Hypothalamus (tissue), 51 donors: ENCODE data around the gene SKAP1.

Experiments
- DNase-seq, 51 donors: peaks; one replicate each; lab custom pipeline; 2025; lab: John Stamatoyannopoulos, UW

The SKAP1 gene

DNA sequence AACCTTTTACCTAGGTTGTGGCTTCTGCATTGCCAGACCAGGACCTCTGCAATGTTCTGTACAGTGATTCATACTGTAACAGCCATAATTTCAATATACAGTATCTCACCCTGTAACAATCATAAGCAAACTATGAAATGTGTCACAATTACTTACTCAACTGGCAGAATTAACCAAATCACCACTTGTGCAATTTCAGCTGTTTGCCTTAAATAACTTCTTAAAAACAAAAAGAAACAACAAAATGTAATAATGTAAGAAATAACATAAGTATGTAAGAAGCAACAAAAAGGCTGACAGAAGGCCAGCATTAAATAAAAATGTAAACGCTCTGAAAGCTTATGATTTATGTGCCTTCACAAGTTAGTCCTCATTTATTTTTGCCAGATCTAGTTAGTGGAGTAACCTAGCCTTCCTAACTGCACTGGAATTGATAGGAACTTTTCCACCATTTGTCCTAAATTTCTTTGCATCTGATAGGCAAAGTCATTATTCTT, 96.9 kb downstream of the SKAP1 start:
- no peak for DNase-seq

DNA sequence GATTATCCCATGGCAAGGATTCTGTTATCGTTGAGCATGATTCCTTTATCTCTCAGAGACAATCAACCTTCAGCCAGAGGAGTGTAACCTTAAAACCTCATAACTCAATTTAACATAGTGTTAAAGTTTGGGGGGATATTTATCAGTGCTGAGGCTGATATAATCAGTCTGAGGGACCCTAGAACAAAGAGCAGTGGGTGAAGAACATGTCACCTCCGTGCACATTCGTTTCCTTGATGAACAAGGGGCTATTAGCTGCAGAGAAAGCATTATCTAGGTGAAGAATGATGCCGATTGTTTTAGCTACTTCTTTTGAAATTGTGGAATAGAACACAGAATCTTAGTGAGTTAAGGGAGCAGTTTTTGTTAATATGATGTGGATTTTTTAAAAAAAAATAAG, 99.1 kb downstream of the SKAP1 start:
- no peak for DNase-seq

DNA sequence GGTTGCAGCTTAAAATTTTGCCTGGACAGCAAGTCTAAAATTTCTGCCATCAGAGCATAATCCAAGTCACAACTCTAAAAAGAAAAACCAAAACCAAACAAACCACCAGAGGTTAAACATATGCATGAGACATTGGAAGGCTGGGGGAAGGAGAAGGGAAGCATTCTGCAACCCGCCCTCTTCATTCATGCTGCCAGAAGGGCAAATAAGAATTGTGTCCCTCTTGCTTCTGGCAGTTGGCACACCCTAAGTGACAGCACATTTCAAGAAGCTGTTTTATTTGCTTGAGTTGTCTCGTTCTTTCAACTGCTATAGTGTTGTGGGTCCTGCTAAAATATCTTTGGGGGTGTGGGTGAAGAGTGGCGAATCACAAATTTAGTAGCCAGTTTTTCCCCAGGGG, 99.6 kb downstream of the SKAP1 start:
- DNase-seq, result no peak

DNA sequence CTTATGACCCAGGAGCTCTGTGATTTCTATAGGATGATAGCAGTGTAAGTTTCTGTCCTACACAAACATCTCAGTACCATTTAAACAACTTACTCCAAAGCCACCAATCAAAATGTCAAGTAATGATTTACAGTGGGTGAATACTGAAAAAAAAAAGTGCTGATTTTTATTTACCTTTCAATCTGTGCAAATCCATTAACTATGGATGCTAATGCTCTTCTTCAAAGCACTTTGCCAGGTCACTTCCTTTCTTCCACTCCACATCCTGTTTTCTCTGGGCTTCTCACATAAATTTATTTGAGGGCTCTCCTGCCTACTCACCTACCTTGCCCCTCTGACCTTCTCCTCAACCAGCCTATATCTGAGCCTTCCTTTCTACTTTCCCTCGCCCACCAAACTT, 101.6 kb downstream of the SKAP1 start:
- DNase-seq, result no peak

DNA sequence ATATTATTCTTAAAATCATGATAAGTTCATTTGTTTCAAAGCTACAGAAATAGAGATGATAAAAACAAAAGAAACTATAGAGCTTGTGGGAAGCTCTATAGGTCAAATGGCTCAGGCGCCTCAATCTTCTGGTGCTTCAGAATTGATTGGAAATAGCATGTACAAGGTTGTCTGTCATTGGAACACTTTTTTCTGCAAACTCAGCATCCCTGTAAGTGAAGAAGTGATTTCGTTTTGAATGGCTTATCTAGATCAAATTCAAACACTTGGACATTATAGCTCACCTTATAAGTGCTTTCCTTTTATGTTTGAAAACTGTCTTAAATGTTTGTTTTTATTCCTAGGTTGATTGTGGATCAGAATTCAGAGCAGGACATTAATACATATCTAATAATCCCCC, 103.7 kb downstream of the SKAP1 start:
- DNase-seq, result no peak

DNA sequence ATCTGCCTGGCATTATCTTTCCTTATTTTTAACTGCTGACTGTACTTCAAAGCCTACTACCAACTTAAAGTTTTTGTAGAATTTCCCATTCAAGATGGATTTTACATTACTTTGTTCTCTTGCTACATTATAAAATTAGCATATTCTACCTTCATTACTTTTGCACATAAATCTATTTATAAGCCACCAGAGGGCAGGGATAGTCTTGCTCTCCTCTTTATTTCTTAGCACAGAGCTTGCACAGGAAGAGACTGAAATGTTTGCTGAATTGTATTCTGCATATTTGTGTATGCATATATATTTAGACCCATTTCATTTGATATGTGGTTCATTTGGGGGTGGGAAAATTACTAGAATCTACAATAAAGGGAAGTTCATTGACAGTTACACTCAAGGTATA, 108.0 kb downstream of the SKAP1 start:
- DNase-seq, result no peak

DNA sequence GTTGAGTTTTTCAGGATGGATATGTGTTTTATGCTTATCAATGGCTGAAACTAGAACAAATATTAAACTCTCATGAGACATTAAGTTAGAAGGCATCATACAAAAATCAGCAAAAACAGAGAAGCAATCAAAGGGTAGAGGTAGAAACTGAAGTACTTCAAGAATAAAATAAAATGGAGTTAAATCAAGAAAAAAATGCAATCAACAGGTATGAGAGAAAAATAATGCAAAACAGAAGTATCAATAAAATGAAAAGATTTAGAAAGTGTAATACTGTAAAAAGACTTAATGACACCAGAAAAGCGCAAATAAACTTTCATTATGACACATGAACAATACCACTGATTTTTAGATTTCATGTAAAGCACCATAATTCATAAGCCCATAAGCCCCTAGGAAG, 112.3 kb downstream of the SKAP1 start:
- DNase-seq, result no peak

DNA sequence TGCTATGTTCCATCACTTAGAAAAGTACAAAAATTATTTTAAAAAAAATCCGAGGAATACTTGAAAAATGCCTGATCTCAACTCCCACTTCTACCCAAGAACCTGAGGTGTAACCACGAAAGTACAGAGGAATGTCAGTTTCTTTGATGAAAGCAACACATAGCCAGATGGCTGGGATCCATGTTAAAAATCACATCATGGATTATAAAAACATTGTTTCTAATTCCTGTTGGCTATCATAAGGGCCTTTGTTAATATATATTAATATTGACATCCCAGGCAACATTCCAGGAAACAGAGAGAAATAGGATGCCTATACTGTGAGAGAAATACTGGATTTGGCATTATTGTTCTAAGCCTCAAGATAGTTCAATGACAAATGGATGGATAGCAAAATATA, 115.3 kb downstream of the SKAP1 start:
- no peak for DNase-seq

DNA sequence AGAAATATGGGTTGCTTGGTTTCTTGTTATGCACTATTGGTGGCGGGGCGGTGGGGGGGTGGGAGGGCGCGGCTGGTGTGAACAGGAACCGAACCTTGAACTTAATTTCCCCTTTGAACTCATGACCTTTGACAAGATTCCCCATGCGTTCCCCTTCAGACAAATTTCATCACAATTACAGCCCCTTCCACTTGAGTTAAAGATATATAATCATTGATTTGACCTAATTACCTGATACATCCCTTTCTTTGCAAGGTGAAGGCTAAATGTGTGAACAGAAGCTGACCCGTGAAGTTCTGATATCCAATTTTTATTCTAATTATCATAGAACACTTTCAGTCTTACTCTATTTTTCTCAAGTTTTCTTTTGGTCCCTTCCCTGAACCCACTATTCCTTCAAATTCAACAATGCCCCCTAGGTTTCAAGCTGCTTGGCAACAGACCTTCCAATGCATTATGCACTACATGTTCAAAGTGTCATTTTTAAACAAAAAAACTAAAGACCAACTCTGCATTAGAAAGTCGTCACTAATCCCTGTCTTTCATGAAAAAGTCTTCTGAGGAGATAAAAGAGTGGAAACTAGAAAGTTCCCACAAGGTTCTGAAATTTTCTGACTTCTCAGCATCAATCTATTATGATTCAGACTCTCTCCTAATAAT, 116.8 kb downstream of the SKAP1 start:
- DNase-seq, result no peak

DNA sequence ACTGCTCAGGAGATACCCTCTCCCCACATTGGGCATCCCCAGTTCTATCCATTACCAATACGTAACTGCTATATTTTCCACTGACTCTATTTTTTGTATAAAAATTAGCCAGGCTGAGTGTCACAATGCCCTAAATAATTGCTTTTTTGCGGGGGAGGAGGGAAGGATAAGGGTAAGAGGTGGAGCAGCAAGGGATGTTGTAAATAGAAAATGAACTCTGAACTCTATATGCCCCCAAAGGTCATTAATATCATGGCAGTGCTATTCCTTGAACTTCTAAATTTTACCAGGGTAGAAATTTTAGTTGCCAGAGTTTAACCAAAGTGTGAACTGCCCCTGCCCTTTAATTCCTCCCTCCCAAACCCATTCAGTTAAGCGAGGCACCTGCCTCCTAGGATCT, 118.7 kb downstream of the SKAP1 start:
- DNase-seq, result no peak

DNA sequence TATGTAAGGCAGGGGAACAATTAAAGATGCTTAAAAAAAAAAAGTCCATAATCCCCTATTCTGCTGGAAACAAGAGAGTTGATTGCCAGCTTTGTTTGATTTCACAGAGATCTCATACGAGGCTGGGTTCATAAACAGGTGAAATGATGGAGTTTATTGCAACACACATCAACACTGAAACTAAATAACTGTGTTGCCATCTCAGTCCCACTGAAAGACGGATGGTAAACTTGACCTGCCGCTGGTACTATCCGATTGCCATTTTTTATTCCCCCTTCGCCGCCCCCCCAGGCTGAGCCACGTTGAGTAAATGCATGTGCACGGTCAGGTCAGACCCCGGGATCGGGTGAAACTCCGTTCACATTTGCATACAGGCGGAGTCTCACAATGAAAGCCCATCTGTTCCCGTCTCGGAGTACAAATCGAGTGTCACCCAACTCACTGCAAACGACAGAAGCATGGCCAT, 119.2 kb downstream of the SKAP1 start:
- DNase-seq, result no peak

DNA sequence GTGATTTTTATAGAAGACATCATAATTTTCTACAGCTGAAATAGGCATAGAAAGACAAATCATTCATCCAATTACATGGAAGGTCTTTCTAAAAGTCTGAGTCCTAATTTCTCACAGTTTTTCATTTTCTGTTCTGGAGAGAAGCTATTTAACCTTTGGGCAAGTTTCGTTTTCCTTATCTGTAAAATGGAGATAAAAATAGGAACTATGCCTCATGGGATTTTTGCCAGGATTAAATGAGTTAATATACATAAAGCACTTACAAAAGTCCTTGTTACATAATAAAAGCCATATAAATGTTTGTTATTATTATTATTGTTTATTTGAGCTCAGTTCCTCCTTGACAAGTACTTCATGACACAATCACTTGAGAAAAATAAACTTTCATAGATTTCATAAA, 121.4 kb downstream of the SKAP1 start:
- DNase-seq, result no peak

DNA sequence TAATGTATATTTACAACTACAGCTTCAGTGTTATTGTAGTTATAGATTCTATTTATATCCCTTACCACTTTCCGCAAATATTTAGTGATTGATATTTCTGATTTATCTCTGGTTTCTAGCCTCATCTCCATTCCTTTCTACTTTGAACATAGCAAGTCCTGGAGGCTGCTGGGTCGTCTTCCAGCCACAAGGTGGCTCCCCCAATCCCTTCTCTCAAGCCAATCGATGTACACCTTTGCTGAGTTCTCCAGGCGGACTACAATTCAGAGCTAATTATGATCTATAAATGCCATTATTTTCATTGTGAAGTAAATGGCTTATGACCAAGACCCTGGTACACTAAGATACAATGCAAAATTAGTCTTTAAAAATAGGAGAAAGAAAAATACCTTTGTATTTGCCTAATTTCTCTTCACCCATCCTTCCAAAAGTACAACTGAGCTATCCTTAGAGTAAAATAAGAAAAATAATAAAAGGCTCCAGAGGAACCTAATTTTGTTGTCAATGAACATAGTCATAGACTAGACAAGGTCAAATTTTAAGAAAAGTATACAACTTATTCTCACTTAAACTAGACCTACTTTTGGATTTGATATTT, 122.1 kb downstream of the SKAP1 start:
- DNase-seq, result peak in 6 of 51 donors; percentile 1 to 12 (median 6)

DNA sequence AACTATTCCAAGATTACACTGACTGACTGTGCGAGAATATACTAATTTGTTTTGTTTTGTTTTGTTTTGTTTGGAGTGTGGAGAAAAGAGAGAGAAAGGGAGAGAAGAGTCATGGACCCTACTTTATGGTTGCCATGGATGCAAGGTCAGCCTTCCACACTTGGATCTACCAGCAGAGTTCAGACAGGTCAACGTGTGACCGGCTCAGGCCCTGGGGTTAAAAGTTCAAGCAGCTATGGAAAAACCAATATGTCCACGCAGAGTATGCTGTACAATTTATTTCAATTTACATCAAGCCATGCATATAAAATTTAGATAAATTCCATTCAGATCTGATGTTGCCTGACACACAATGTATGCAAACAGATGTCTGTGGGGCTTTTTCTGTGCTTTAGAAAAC, 122.8 kb downstream of the SKAP1 start:
- no peak for DNase-seq

DNA sequence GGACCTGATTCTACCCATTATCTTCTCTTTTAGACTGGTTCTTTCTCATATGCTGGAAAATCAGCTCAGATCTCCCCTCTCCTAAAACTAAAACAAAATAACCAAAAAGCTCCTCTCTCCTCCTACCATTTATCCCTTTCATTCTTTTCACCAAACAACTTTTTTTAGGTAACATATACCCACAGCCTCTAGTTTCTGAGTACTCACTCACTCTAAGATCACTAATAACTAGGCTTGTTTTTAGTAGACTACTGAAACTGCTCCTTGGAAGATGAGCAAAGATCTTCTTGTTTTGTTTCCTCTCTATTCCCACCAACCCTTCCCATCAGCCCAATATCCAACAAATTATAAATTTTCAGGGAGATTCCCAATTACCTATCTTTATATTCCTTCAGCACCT, 129.0 kb downstream of the SKAP1 start:
- DNase-seq, result no peak

DNA sequence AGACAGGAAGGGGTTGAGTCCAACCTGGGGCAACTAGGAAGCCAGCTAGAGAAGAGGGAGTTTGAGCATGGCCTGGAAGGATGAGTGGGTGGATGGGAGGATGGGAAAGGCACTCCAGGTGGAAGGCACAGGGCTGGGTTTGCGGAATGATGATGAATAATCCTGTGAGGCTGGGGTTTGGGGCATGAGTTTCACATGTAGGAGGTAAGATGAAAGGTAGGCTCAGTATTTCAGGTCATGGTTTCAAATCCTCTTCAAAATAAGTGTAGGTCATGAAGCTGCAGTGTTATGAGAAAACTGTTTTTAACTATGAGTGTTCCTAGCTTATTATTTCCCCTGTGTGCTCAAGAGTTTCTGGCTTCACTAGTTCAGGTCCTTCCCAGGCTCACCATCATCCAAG, 130.3 kb downstream of the SKAP1 start:
- no peak for DNase-seq

DNA sequence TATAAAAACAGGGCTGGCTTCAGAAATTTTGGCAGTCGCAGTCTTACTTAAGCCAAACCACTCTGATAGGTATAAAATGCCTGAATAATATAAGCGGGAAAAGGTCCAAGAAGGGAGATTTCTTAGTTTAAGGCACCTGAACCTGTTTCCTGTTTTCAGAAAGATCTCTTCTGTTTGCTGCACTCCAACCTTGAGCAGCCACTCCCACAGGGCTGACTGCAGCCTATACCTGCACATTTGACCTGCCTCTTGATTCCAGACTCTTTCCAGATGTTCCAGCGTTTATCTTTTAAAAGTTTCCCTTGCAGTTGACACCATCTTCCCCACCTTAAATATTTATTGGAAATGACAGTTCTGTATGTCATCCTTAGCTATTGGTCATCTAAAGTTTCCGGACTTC, 132.2 kb downstream of the SKAP1 start:
- no peak for DNase-seq

DNA sequence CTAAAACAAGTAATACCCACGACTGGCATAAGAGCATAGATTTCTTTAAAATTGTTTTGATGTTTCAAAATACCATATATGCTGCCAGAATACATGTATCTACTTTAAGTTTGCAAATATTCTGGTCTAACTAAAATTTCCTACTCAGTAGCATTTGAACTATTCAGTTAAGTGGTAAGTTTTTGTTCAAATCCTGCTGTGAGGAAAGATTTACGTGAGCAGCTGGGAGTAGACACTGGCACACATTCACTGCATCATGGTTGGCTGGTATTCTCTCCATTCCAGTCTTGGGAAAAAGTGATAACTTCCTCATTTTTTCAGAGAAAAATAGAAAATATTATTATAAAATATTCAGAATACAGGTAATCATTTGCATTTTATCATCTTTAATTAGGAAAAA, 133.6 kb downstream of the SKAP1 start:
- no peak for DNase-seq

DNA sequence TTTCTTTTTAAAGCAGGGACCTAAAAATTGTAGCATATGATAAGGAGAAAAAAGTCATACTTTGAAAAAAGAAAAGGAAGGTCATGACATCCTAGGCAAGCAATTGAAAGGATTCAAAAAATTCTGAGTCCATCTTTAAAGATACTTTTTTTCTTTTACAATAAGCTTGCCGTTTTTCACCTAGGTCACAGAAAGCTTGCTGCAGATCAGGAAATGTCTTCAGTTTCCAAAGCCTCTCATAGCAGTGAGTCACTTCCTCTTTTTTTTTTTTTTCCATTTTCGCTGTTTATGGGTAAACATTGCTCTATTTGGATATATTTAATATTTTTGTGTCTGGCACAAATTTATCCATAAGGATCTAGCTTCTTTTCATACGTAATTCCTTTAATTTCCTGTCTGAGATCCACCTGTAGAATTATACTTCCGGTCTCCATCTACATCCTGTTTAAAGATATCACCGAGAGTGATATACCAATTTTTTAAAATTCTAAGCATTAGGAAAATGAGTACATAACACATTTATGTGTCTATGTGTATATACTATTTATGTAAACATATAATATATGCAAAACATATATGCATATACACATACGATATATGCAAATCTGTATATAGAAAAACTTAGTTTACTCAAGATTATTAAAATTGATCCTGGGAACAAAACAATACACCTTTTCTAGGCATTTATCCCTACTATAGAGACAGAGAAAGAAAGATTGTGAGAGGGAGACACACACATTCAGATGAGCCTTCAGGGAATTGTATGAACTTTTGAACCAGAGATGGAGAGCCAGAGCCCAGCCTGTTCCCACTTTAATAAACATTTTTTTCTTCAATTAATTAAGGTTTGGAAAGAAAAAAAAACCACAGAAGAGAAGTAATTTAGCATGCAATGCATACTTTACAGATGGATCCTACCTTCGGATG, 134.4 kb downstream of the SKAP1 start:
- DNase-seq, result no peak

DNA sequence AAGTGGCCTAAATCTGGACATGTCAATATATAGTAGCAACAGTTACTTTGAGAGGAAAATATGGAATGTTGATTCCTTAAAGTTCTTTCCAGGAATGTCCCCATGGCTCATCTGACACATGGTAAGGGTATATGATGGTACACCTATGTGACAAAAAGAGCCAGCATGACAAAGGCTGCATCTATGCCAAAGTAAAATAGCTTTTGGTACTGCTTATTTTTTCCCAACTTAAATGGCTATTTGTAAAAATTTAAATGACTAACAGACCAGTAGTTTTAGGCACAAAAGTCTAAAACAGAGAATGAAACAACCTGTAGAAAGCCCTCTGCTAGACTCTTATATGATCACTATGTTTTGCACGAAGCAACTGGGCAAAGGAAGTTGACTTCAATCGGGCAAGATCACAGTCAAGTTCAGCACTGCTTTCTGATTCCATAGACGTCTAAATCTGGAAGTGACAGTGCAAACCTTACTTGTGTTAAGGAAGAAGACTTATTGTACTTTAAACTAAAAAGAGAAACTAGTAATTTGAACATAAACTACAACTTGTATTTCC, 135.1 kb downstream of the SKAP1 start:
- DNase-seq, result no peak
